ENCODE results near the gene TMPRSS7.

Gene TMPRSS7

DNA sequence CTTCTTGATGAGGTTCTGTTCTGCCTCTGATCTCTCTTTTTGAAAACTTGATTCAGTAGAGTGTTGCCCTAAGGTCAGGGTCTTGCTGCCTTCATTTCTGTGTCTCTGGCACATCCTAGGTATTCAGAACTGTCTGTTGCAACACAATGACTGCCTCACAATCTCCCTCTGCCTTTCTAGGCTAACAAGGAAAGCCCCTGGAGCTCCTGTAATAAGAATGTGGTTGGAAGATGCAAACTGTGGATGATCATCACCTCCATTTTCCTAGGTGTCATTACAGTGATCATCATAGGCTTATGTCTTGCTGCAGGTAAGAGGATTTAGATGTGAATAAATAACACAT, 58.6 kb downstream of the TMPRSS7 start:
- in situ Hi-C loops (cut with MboI; ENCODE audit: low sequenced_read_pairs): no loop called here

- in situ Hi-C loops (cut with MboI; ENCODE audit: low sequenced_read_pairs): no loop called here
Measured at GRCh38 chr3:112095731-112096130, 61.2 kb downstream of the TMPRSS7 start.

DNA sequence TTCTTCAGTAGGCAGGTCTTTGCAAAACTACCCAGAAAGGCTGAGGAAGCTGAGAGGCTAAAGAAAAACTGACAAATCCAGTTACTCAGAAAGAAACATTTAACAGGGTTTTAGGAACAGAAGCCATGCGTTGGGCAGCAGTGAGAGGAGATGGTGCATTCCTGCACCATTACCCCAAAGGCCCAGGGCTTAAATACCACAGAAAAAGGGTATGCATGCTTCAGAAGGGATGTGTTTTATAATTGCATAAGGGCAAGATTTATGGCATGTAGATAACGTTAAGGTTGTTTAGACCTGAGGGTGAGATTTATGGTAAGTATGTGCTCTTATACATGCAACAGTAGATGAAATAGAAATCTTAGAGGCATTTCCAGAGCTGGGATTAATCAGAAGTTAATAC, 61.6 kb downstream of the TMPRSS7 start:
- in situ Hi-C loops (cut with MboI; ENCODE audit: low sequenced_read_pairs): no loop called here

DNA sequence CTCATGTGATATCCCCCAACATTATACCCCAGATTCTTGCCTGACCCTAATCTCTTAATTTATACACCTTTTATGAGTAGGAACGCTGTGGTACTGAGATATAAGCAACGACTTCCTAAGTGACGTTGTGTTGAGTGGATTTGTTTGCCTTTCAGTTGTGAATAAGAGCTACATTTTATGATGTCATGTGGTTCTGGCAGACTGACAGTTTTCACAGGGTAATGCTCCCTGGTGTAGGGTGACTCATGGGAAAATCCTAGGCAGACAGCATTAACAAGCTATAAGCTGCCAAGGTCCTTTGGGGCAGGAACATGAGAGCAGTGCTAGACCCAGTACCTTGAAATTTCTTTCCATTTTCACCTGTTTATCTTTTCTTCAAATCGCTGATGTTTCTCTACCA, 62.8 kb downstream of the TMPRSS7 start:
- in situ Hi-C loops (cut with MboI; ENCODE audit: low sequenced_read_pairs): no loop called here

- in situ Hi-C loops (cut with MboI; ENCODE audit: low sequenced_read_pairs): loop anchor here (25.0 kb wide), 2 partner anchors 210 to 410 kb away; no protein-coding TSS in a partner anchor
Measured at GRCh38 chr3:112101916-112102315, 67.4 kb downstream of the TMPRSS7 start.

DNA sequence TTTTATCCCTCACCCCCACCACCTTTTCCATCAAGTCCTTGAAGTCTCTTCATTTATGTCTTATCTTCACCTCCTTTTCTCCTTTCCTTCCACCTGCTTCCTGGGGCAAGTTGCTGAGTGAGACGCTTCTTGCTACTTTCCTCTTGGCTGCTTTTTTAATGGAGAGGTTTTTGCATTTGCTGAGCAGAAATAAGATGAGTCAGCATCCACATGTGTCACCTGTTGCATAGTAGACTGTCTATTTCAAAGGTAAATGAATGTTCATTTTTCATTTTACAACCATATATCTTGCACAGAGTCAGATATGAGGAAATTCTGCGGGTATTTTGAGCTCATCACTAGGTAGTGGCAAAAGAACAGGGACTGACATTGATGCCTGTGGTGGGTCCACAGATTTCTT, 70.2 kb downstream of the TMPRSS7 start:
- in situ Hi-C loops (cut with MboI; ENCODE audit: low sequenced_read_pairs): loop anchor here (25.0 kb wide), 2 partner anchors 208 to 408 kb away; no protein-coding TSS in a partner anchor

GRCh38 chr3:112109322-112109721, 74.8 kb downstream of the TMPRSS7 start:
- in situ Hi-C loops (cut with MboI; ENCODE audit: low sequenced_read_pairs): loop anchor here (25.0 kb wide), 2 partner anchors 203 to 403 kb away; no protein-coding TSS in a partner anchor

DNA sequence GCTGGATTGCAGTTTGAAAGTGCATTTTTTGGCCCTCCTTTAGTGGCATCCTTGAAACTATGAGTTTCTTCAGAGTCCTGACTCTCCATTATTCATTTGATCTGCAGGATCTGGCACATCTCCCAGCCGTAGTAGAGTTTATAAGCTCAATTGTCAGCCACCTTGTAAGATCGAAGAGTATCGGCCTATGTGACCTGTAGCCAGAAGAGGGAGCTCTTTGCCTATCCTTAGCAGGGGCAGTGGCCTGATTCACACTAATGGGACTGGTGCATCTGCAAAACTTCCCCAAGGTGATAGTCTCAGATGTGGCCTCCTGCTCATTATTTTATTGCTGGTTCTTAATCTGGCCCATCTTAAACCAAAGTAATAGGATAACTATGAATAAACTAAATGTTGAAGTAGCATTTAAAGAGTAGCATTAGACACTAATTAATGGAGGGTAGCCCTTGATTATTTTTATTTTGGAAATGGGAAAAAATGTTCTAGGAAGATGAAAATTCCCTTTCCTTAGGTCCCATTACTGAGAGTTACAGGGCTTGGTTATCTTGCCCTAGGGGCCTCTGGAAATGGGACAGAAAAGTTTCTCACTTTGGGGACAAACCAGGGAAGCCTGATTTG, 77.4 kb downstream of the TMPRSS7 start:
- in situ Hi-C loops (cut with MboI; ENCODE audit: low sequenced_read_pairs): loop anchor here (25.0 kb wide), 2 partner anchors 200 to 400 kb away; no protein-coding TSS in a partner anchor

DNA sequence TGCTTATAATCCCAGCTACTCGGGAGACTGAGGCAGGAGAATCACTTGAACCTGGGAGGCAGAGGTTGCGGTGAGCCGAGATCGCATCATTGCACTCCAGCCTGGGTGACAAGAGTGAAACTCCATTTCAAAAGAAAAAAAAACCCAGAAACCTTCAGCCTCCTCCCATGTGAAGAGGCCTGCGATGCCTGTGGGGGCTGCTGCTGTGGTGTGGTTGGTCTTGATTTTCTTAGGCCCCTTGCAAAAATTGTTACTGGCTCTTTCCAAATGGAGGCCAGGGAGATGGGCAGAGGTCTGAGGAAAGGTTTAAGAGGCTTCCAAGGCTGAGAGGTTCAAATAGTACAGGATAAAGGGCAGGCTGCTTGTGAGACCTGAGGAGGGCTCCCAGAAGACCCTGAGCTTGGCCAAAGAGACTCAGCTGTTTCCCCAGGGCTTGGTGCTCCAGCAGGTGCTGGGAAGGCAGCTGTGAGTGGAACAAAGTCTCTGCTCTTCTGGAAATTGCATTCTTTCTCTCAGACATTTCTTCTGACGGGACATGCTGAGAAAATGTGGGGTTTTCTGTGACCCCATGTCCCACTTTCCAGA, 80.1 kb downstream of the TMPRSS7 start:
- in situ Hi-C loops (cut with MboI; ENCODE audit: low sequenced_read_pairs): loop anchor here (25.0 kb wide), 2 partner anchors 198 to 398 kb away; no protein-coding TSS in a partner anchor

DNA sequence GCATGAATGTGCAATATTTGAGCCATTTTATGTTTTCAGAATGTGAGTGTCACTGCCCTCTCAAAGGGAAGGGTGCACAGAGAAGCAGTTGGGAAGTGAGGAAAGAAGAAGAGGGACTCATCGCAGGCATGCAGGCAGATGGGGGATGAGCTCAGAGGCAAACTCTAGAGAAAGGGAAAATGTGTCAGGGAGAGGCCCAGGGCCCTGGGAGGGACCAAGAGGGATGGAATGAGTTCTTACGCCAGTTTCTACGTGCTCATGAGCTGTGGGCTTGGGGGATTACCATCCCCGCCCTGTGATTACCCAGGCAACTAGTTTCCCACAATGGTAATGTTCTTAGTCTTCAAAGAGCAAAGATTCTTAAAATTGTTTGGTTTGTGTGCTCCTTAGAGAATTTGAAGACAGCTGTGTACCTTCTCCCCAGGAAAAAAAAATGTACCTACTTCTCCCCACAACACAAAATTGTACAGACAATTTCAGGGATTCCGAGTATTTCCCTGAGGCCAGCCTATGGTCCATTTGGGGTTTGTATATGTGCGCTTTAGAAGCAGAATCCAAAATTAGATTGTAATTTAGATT, 80.7 kb downstream of the TMPRSS7 start:
- in situ Hi-C loops (cut with MboI; ENCODE audit: low sequenced_read_pairs): loop anchor here (25.0 kb wide), 2 partner anchors 197 to 397 kb away; no protein-coding TSS in a partner anchor

GRCh38 chr3:112115806-112116383, 81.4 kb downstream of the TMPRSS7 start:
- in situ Hi-C loops (cut with MboI; ENCODE audit: low sequenced_read_pairs): loop anchor here (25.0 kb wide), 2 partner anchors 196 to 396 kb away; no protein-coding TSS in a partner anchor

- in situ Hi-C loops (cut with MboI; ENCODE audit: low sequenced_read_pairs): loop anchor here (25.0 kb wide), 2 partner anchors 196 to 396 kb away; no protein-coding TSS in a partner anchor
Measured at GRCh38 chr3:112116748-112117186, 82.2 kb downstream of the TMPRSS7 start.

DNA sequence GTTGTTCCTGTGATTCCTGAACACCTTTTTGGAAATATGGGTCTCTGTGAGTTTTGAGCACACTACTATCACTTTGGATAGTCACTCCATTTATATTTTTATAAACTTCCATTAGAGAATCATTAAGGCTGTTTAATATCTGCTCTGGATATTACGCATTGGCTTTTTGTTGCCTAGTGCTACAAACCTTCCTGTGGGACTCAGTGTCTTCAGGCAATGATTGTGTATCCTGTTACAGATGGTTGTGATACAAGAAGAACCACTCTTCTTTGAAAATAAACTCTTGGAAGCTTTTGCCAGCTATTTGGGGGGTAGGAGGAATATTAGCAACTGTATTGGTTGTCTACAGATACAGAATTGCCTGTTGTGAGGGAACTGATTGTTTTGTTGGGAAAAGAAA, 82.9 kb downstream of the TMPRSS7 start:
- in situ Hi-C loops (cut with MboI; ENCODE audit: low sequenced_read_pairs): loop anchor here (25.0 kb wide), 2 partner anchors 195 to 395 kb away; no protein-coding TSS in a partner anchor

GRCh38 chr3:112117841-112118571, 83.5 kb downstream of the TMPRSS7 start:
- in situ Hi-C loops (cut with MboI; ENCODE audit: low sequenced_read_pairs): loop anchor here (25.0 kb wide), 2 partner anchors 194 to 394 kb away; no protein-coding TSS in a partner anchor

DNA sequence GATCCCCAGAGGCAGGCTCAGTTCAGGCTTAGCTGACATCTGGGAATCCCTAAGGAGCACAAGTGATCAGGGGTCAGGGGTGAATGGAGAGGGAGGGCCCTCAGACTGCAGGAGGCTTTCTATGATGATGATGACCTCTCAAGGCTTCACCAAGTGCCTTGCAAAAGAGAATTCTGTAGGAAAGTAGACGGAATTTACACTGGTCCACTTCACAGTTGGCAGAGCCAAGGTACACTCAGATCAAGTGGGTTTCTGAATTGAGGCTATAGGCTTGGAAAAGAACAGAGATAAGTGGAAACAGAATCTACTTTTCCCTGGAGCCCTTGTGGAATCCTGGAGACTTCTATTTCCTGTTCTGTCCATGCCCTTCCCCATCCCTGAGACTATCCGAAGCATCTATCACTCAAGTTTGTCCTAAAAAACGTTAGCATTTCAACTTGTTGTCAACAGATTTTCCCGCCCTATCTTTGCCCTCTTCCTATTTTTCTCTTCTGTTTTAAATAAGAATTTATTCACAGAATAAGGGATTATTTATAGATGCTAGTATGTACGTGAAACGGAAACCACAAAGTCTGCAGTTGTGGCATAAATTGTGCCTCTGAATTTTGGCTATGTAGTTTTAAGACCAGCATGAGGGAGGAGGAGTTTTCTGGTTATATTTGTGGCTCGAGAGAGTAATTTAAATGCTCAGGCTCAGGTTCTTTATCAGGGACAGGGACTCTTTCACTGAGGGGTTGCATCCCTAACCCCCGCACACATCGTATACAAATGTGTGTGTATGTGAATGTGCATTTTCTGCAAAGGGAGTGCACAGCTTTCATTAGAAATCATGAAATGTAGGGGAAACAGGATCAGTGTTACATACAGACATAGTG, 85.7 kb downstream of the TMPRSS7 start:
- in situ Hi-C loops (cut with MboI; ENCODE audit: low sequenced_read_pairs): loop anchor here (25.0 kb wide), 2 partner anchors 192 to 392 kb away; no protein-coding TSS in a partner anchor

DNA sequence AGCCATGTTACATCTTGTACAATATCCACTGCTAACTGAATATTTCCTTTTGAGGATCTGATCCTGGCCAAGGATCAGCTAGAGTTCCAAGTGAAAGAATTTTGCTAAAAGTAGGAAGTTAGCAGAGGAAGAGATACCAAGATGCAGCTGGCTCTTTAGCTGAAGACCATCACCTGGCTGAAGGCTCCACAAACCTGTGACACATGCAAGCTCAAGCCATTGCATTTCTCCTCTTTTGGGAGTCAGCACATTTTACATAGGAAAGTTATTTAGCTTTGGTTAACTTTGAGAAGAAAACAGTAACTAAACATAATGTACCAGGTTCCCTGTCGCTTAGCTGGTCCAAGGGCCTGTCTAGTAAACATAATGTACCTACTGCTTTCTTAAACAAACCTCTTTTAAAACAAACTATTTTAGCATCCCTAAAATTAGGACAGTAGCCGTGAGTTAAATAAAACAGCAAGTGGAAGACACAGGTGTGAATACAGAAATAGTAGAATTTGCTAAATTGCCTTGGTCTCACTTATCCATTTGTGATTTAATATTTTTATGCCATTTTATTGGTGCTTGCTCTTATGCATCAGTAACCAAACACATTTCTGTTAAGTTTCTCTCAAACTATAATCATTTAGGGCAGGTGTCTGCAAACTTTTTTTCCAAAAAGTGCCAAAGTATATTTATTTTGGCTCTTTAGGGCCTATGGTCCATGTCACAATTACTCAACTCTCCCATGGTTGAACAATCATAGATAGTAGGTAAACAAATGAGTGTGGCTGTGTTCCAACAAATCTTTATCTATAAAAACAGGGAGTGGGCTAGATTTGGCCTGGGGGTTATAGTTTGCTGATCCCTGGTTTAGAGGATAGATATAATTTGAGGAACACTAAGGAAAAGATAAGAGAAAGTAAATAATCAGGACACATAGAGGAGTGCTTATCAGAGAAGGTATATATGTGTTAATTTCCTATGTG, 87.3 kb downstream of the TMPRSS7 start:
- in situ Hi-C loops (cut with MboI; ENCODE audit: low sequenced_read_pairs): loop anchor here (25.0 kb wide), 2 partner anchors 190 to 390 kb away; no protein-coding TSS in a partner anchor

DNA sequence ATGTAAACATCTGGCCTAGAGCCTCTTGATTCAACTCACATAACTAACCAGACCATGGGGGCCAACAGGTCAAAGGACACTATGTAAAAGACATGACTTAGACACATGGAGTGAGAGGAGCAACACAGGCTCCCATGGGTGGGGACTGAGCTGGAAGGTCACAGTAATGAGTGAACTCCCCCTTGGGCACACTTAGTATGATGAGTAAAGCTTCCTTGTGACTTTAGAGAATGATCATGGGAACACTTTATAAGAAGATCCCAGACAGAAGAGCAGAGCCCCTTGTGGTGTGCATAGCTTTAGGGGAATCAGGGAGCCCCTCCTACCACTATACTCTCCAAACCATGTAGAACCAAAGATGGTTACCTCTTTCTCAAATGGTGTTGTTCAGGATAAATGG, 88.3 kb downstream of the TMPRSS7 start:
- in situ Hi-C loops (cut with MboI; ENCODE audit: low sequenced_read_pairs): loop anchor here (25.0 kb wide), 2 partner anchors 189 to 389 kb away; no protein-coding TSS in a partner anchor

DNA sequence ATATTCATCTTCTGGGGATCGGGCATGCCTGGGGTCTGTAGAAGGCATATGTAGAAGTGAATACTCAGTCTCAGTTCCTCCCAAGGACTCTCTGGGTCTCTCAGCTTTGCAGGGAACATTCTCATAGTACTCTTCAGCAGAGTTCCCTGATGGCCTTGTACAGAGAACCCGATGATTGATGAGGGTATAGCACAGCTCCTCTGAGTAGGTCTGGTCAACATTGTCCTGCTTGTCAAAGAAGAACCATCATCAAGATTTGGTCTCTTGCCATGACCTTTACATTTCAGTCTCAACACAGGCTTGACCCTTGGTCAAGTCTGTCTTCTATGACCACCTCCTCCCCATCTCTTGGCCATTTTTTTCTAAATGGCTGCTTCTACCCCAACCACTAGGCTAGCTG, 89.0 kb downstream of the TMPRSS7 start:
- in situ Hi-C loops (cut with MboI; ENCODE audit: low sequenced_read_pairs): loop anchor here (25.0 kb wide), 2 partner anchors 189 to 389 kb away; no protein-coding TSS in a partner anchor
